Measurements from ENCODE around the gene ETNK2.

DNA sequence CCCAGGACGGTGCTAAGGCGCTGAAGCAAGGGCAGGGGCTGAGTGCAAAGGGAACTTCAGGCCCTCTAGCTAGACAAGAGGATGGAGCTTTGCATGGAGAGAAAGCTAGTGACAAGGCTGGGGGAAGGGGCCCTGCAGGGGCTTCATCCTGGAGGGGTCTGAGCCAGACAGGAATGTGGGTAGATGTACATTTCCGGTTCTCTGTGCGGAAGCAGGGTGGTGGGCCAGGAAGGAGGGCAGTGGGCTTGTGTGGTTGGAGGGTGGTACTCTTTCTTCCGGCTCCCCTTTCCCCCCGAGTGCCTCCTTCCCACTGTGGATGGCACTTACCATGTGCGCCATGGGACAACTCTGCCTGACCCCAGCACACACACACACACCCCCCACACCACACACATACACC, 42.9 kb upstream of the ETNK2 start:
- no peak for TF ChIP-seq POLR2AphosphoS5 (IDR thresholded peaks at IDR 0.05; ENCODE audit: borderline replicate concordance, low read depth, low read length)
- no peak for TF ChIP-seq EZH2 (IDR thresholded peaks at IDR 0.05)
- TF ChIP-seq FOXP2 (optimal IDR thresholded peaks at IDR 0.05; ENCODE audit: control extremely low read depth, extremely low read length, insufficient read depth): no peak
